ENCODE results near the gene EIF3L.

The EIF3L gene

GRCh38 chr22:37917874-37918548, 68.8 kb downstream of the EIF3L start:
- no peak for DNase-seq (ENCODE audit: extremely low spot score)
- TF ChIP-seq CTCF (IDR thresholded peaks at IDR 0.05; ENCODE audit: control extremely low read depth, extremely low read depth, low read depth, missing control alignments): no peak
- CTCF ChIA-PET: interaction anchor here (1.0 to 1.4 kb wide), 3 partner anchors 12 to 99 kb away, joined by 3 read pairs; partner anchors contain the start of gene MICALL1
- POLR2A ChIA-PET: interaction anchor here (1.3 kb wide), 1 partner anchor 13 kb away, joined by 3 read pairs; no protein-coding TSS in a partner anchor

GRCh38 chr22:37918580-37919270, 69.5 kb downstream of the EIF3L start:
- ChIA-PET POLR2A (interaction anchor here (0.7 to 1.3 kb wide), 2 partner anchors 12 to 673 kb away, joined by 3 to 7 read pairs; no protein-coding TSS in a partner anchor), CTCF (interaction anchor here (1.4 to 1.6 kb wide), 2 partner anchors 12 to 14 kb away, joined by 3 to 4 read pairs; partner anchors contain the start of gene MICALL1)
- TF ChIP-seq CTCF (IDR thresholded peaks at IDR 0.05; ENCODE audit: control extremely low read depth, extremely low read depth, low read depth, missing control alignments): no peak
- no peak for DNase-seq (ENCODE audit: extremely low spot score)

- ChIA-PET POLR2A (no interaction called here), CTCF (interaction anchor here (1.4 to 1.6 kb wide), 2 partner anchors 13 to 30 kb away, joined by 3 to 4 read pairs; no protein-coding TSS in a partner anchor)
- TF ChIP-seq CTCF (IDR thresholded peaks at IDR 0.05; ENCODE audit: control extremely low read depth, extremely low read depth, low read depth, missing control alignments): no peak
- DNase-seq (ENCODE audit: extremely low spot score): no peak
These were observed 70.9 kb downstream of the EIF3L start for GRCh38 chr22:37920126-37920525.

DNA sequence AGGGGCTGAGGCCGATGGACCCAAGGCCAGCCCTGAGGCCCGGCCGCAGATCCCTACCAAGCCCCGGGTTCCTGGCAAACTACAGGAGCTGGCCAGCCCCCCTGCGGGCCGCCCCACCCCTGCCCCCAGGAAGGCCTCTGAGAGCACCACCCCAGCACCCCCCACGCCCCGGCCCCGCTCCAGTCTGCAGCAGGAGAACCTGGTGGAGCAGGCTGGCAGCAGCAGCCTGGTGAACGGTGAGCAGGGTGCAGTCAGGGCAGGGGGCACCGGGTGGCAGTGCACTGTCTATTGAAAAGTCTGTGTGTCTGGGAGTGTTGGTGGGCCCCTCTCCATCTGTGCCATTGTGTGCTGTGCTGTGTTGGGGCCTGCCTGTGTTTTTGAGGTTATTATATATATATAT, 73.0 kb downstream of the EIF3L start:
- ChIA-PET POLR2A (no interaction called here), CTCF (no interaction called here)
- TF ChIP-seq CTCF (IDR thresholded peaks at IDR 0.05; ENCODE audit: control extremely low read depth, extremely low read depth, low read depth, missing control alignments): no peak
- DNase-seq (ENCODE audit: extremely low spot score): no peak

DNA sequence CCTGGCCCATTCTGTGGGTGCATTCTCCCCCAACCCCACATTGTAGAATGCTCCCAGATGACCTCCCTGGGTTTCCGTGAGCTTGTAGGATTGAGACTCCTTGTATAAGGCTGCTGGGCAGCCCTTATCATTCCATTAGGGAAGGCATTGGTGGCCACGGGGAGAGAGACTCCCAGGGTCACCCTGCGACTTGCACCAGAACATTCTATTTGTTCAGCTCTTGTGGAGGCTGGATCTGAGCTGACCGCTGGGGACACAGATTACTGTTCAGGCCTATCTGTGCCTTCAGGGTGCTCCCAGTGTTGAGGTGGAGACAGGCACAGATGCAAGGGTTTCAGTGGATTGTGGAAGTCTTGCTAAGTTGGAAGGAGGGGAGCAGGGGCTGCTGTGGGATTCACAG, 74.7 kb downstream of the EIF3L start:
- ChIA-PET POLR2A (no interaction called here), CTCF (interaction anchor here (1.6 kb wide), 1 partner anchor 10 kb away, joined by 4 read pairs; no protein-coding TSS in a partner anchor)
- TF ChIP-seq CTCF (IDR thresholded peaks at IDR 0.05; ENCODE audit: control extremely low read depth, extremely low read depth, low read depth, missing control alignments): no peak
- no peak for DNase-seq (ENCODE audit: extremely low spot score)

GRCh38 chr22:37924386-37925065, 75.3 kb downstream of the EIF3L start:
- ChIA-PET CTCF (no interaction called here), POLR2A (no interaction called here)
- no peak for TF ChIP-seq CTCF (IDR thresholded peaks at IDR 0.05; ENCODE audit: control extremely low read depth, extremely low read depth, low read depth, missing control alignments)
- no peak for DNase-seq (ENCODE audit: extremely low spot score)

Data from GM10248 (cell line).